ENCODE measurements around the gene PRKAR1B. TPM values are rescaled to one million over a fixed set of nuclear protein-coding genes. Genes with fewer than 3 reads are reported as not detected.

Gene PRKAR1B
- total RNA-seq, 2 experiments from 2014 or later = 22.5 to 41.6 TPM

DNA sequence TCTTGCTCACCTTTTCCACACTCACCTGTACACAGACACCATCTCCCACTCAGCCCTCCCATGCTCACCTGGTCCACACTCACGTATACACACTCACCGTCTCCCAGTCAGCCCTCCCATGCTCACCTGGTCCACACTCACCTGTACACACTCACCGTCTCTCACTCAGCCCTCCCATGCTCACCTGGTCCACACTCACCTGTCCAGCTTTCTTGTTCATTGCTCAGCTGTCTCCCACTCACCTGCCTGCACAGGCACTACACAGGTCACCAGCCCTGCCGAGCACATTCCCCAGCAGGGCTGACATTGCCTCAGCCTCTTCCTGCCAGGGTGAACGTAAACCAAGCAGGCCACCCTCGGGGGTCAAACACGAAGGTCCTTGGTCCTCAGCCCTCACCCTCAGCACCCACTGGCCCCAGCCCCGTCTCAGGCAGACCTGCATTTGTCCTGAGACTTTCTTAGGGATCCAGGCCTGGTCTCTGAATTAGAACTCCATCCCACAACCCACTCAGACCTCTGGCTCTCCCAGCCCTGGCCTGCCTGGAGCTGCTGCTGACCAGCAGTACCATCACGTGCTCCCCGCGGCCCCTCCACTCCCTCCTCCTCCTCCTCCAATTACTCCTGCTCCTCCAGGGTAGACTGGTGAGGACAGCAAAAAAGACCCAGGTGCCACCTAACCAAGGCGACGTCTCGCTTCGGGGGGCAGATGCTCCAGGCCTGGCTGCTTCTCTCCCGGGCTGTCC, 13.4 kb downstream of the PRKAR1B start:
- no TSS peak for BruUV-seq (replicated peaks)

DNA sequence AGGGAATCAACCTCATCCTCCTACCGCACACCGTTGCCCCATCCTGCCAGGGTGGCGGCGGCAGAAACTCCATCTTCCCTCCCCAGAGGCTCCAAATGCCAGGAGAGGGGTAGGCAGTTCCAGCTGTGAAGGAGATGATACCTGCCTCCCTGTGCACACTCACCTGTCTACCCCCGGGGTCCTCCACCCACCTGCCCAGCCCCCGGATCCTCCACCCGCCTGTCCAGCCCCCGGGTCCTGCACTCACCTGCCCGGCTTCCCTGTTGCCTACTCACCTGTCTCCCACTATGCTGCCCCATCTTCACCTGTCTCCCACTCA, 14.0 kb downstream of the PRKAR1B start:
- no peak overlapping the region for H3K4me3 ChIP-seq (ENCODE audit: low read depth, low read length, poor library complexity, severe bottlenecking)
- POLR2A ChIA-PET = no interaction called here
- no peak overlapping the region for H2AFZ ChIP-seq (ENCODE audit: low read length)
- no TSS peak for BruUV-seq (replicated peaks)
- H3K9me2 ChIP-seq (ENCODE audit: insufficient read depth, low read length) = no peaks in the 10 kb centered on the region
- H4K20me1 ChIP-seq (ENCODE audit: insufficient read depth, low read length) = no peaks in the 10 kb centered on the region
- no peak overlapping the region for H3K4me2 ChIP-seq (ENCODE audit: low read length)
- no peak for TF ChIP-seq EZH2phosphoT487 (IDR thresholded peaks at IDR 0.05; ENCODE audit: borderline replicate concordance, low read depth, low read length)
- TF ChIP-seq, protein P1, sequence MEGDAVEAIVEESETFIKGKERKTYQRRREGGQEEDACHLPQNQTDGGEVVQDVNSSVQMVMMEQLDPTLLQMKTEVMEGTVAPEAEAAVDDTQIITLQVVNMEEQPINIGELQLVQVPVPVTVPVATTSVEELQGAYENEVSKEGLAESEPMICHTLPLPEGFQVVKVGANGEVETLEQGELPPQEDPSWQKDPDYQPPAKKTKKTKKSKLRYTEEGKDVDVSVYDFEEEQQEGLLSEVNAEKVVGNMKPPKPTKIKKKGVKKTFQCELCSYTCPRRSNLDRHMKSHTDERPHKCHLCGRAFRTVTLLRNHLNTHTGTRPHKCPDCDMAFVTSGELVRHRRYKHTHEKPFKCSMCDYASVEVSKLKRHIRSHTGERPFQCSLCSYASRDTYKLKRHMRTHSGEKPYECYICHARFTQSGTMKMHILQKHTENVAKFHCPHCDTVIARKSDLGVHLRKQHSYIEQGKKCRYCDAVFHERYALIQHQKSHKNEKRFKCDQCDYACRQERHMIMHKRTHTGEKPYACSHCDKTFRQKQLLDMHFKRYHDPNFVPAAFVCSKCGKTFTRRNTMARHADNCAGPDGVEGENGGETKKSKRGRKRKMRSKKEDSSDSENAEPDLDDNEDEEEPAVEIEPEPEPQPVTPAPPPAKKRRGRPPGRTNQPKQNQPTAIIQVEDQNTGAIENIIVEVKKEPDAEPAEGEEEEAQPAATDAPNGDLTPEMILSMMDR (conservative IDR thresholded peaks at IDR 0.05; ENCODE audit: low read length) = no peak
- CTCF ChIA-PET (ENCODE audit: unreplicated experiment) = no interaction called here
- H3K27ac ChIP-seq (ENCODE audit: low read depth, low read length, poor library complexity, severe bottlenecking) = no peak overlapping the region
- H3K36me3 ChIP-seq (ENCODE audit: insufficient read depth, low read length) = peaks cover 9% of the 10 kb centered on the region; the same call in 1 of the 2 replicates
- H3K79me2 ChIP-seq (ENCODE audit: insufficient read depth, low read depth, low read length) = no peaks in the 10 kb centered on the region
- intact Hi-C loops (cut with micrococcal nuclease; ENCODE audit: unreplicated experiment) = no loop called here
- DNase-seq (ENCODE audit: low spot score) = no peak
- no peaks in the 10 kb centered on the region for H3K9me3 ChIP-seq (ENCODE audit: low read length)
- no peaks in the 10 kb centered on the region for H3K4me1 ChIP-seq (ENCODE audit: insufficient read depth, low read length, poor library complexity, severe bottlenecking)

More for the DNA sequence above, 13.4 kb downstream of the PRKAR1B start:
- H2AFZ ChIP-seq (ENCODE audit: low read length) = no peak overlapping the region
- ChIA-PET POLR2A (no interaction called here), CTCF (ENCODE audit: unreplicated experiment) (no interaction called here)
- no peak for TF ChIP-seq EZH2phosphoT487 (IDR thresholded peaks at IDR 0.05; ENCODE audit: borderline replicate concordance, low read depth, low read length)
- TF ChIP-seq, protein P1 (conservative IDR thresholded peaks at IDR 0.05; ENCODE audit: low read length) = no peak
- intact Hi-C loops (cut with micrococcal nuclease; ENCODE audit: unreplicated experiment) = no loop called here
- H3K4me2 ChIP-seq (ENCODE audit: low read length) = no peak overlapping the region
- H3K9me3 ChIP-seq (ENCODE audit: low read length) = no peaks in the 10 kb centered on the region
- H3K79me2 ChIP-seq (ENCODE audit: insufficient read depth, low read depth, low read length) = no peaks in the 10 kb centered on the region
- H4K20me1 ChIP-seq (ENCODE audit: insufficient read depth, low read length) = no peaks in the 10 kb centered on the region
- no peak overlapping the region for H3K4me3 ChIP-seq (ENCODE audit: low read depth, low read length, poor library complexity, severe bottlenecking)
- H3K9me2 ChIP-seq (ENCODE audit: insufficient read depth, low read length) = no peaks in the 10 kb centered on the region
- DNase-seq (ENCODE audit: low spot score) = no peak
- H3K27ac ChIP-seq (ENCODE audit: low read depth, low read length, poor library complexity, severe bottlenecking) = no peak overlapping the region
- H3K4me1 ChIP-seq (ENCODE audit: insufficient read depth, low read length, poor library complexity, severe bottlenecking) = no peaks in the 10 kb centered on the region
- H3K36me3 ChIP-seq (ENCODE audit: insufficient read depth, low read length) = peaks cover 9% of the 10 kb centered on the region; the same call in 1 of the 2 replicates

DNA sequence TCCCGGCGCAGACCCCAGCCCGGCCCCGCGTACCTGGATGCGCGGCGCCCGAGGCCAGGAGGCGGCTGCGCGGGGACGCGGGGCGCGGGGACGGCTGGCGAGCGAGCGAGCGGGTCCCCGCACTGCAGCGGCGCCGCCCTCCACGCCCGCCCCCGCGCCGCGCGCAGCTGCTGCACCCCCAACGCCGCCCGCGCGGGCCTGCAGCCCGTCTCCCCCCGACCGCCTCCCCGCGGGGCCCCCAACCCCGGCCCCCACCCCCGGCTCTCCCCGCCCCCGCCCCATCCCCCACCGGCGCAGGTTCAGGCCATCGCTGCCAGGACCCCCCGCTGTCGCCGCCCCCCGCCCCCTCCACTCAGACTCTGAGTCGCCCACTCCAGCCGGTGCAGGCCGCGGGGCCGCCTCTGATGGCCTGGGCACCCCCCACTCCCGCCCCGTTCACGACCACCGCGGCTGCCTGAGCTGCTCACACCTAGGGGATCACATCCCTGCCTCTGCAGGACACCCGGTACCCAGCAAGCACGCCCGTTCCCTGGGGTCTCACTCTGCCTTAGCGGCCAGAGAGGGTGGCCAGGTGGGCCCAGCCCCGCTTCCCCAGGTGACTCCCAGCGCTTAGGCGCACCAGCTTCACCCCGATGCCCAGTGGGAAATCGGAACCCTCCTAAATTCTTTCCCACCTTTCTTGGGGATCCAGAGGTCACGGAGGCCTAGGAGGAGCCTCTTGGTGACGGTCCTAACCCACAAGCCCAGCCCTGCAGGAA, 14.5 kb downstream of the PRKAR1B start:
- H3K9me3 ChIP-seq (ENCODE audit: low read length) = no peaks in the 10 kb centered on the region
- no peaks in the 10 kb centered on the region for H4K20me1 ChIP-seq (ENCODE audit: insufficient read depth, low read length)
- no peaks in the 10 kb centered on the region for H3K4me1 ChIP-seq (ENCODE audit: insufficient read depth, low read length, poor library complexity, severe bottlenecking)
- no peaks in the 10 kb centered on the region for H3K9me2 ChIP-seq (ENCODE audit: insufficient read depth, low read length)
- no peak overlapping the region for H3K4me3 ChIP-seq (ENCODE audit: low read depth, low read length, poor library complexity, severe bottlenecking)
- H3K36me3 ChIP-seq (ENCODE audit: insufficient read depth, low read length) = peaks cover 12% of the 10 kb centered on the region; the same call in 1 of the 2 replicates
- BruUV-seq (replicated peaks) = no TSS peak
- ChIA-PET POLR2A (no interaction called here), CTCF (ENCODE audit: unreplicated experiment) (no interaction called here)
- H3K4me2 ChIP-seq (ENCODE audit: low read length) = no peak overlapping the region
- H3K27ac ChIP-seq (ENCODE audit: low read depth, low read length, poor library complexity, severe bottlenecking) = no peak overlapping the region
- TF ChIP-seq, protein P1 (conservative IDR thresholded peaks at IDR 0.05; ENCODE audit: low read length) = no peak
- no peak for TF ChIP-seq EZH2phosphoT487 (IDR thresholded peaks at IDR 0.05; ENCODE audit: borderline replicate concordance, low read depth, low read length)
- DNase-seq (ENCODE audit: low spot score) = no peak
- intact Hi-C loops (cut with micrococcal nuclease; ENCODE audit: unreplicated experiment) = no loop called here
- no peaks in the 10 kb centered on the region for H3K79me2 ChIP-seq (ENCODE audit: insufficient read depth, low read depth, low read length)
- no peak overlapping the region for H2AFZ ChIP-seq (ENCODE audit: low read length)
